HG03442 (cell line): ENCODE data around the gene KCNIP4.

ENCODE experiments used
- ATAC-seq: cut with Tn5 transposase; IDR thresholded peaks from one replicate; pipeline ENCODE4 v1.9.1; 2021; ENCODE audit warnings: mild to moderate bottlenecking, moderate library complexity; ENCODE audit not compliant: unreplicated experiment

The KCNIP4 gene

GRCh38 chr4:21490682-21491081 is 457.9 kb downstream of the KCNIP4 start:
- ATAC-seq = no peak

GRCh38 chr4:21476757-21477156 is 471.8 kb downstream of the KCNIP4 start:
- ATAC-seq = no peak

GRCh38 chr4:21474195-21474594 is 474.4 kb downstream of the KCNIP4 start:
- no peak for ATAC-seq

GRCh38 chr4:21470535-21470934 is 478.0 kb downstream of the KCNIP4 start:
- ATAC-seq = no peak

GRCh38 chr4:21469438-21470300 is 478.9 kb downstream of the KCNIP4 start:
- no peak for ATAC-seq

- no peak for ATAC-seq
These were observed 481.0 kb downstream of the KCNIP4 start for GRCh38 chr4:21467551-21467950.

- ATAC-seq = no peak
These were observed 491.3 kb downstream of the KCNIP4 start for GRCh38 chr4:21457086-21457840.

GRCh38 chr4:21454831-21455230 is 493.7 kb downstream of the KCNIP4 start:
- ATAC-seq = no peak

GRCh38 chr4:21454201-21454600 is 494.4 kb downstream of the KCNIP4 start:
- ATAC-seq = no peak

GRCh38 chr4:21452931-21453330 is 495.6 kb downstream of the KCNIP4 start:
- no peak for ATAC-seq

GRCh38 chr4:21451032-21451431 is 497.5 kb downstream of the KCNIP4 start:
- no peak for ATAC-seq

- ATAC-seq = no peak
These were observed 498.2 kb downstream of the KCNIP4 start for GRCh38 chr4:21450331-21450730.

GRCh38 chr4:21447301-21448054 is 501.1 kb downstream of the KCNIP4 start:
- ATAC-seq = no peak

- no peak for ATAC-seq
These were observed 528.4 kb downstream of the KCNIP4 start for GRCh38 chr4:21420166-21420565.

GRCh38 chr4:21415728-21416127 is 532.8 kb downstream of the KCNIP4 start:
- no peak for ATAC-seq

GRCh38 chr4:21413807-21414370 is 534.7 kb downstream of the KCNIP4 start:
- no peak for ATAC-seq

- no peak for ATAC-seq
These were observed 537.5 kb downstream of the KCNIP4 start for GRCh38 chr4:21411086-21411485.

GRCh38 chr4:21410372-21410771 is 538.2 kb downstream of the KCNIP4 start:
- no peak for ATAC-seq

- no peak for ATAC-seq
These were observed 560.9 kb downstream of the KCNIP4 start for GRCh38 chr4:21387683-21388082.

- no peak for ATAC-seq
These were observed 562.3 kb downstream of the KCNIP4 start for GRCh38 chr4:21386166-21386780.

- no peak for ATAC-seq
These were observed 562.9 kb downstream of the KCNIP4 start for GRCh38 chr4:21385706-21386105.
